WTC11 (cell line): ENCODE measurements around the gene CHD6. TPM values are rescaled to one million over a fixed set of nuclear protein-coding genes. Genes with fewer than 3 reads are reported as not detected.

ENCODE experiments used
- ATAC-seq: fragments of 200-7000 bp; cut with Tn5 transposase; 2 replicates; pipeline ENCODE4 v1.10.0; 2021; ENCODE audit warnings: mild to moderate bottlenecking, moderate library complexity
- CTCF ChIA-PET: fragments of 300-600 bp; sonication (Branson Sonifier 250); formaldehyde crosslinking; loops from one replicate; lab custom pipeline; 2021; ENCODE audit warnings: antibody characterized with exemption; lab: Charles Lee
- POLR2A ChIA-PET: fragments of 350-600 bp; sonication (Branson Sonifier 250); formaldehyde crosslinking; loops from one replicate; lab custom pipeline; 2021; ENCODE audit warnings: antibody characterized with exemption; lab: Charles Lee
- DNase-seq: peaks from one replicate; pipeline ENCODE4 v3.0.0; 2021; ENCODE audit warnings: low spot score
- H3K27ac Mint-ChIP-seq: 2 replicates; pipeline ENCODE4 v1.8.0; 2021; ENCODE audit warnings: mixed read lengths
- H3K27me3 Mint-ChIP-seq: 2 replicates; pipeline ENCODE4 v1.8.0; 2021; ENCODE audit warnings: low read depth, mild to moderate bottlenecking, moderate library complexity, mixed read lengths
- H3K36me3 Mint-ChIP-seq: 2 replicates; pipeline ENCODE4 v1.8.0; 2021; ENCODE audit warnings: mixed read lengths
- H3K4me1 Mint-ChIP-seq: 2 replicates; pipeline ENCODE4 v1.8.0; 2022; ENCODE audit warnings: mixed read lengths
- H3K4me3 Mint-ChIP-seq: 2 replicates; pipeline ENCODE4 v1.8.0; 2021; ENCODE audit warnings: mild to moderate bottlenecking, moderate library complexity, mixed read lengths
- H3K9me3 Mint-ChIP-seq: 2 replicates; pipeline ENCODE4 v1.8.0; 2021; ENCODE audit warnings: mixed read lengths
- ATF2 ChIP-seq: sonication (generic); formaldehyde crosslinking; IDR thresholded peaks from 2 replicates; pipeline ENCODE4 v1.8.1; 2022; ENCODE audit warnings: low read depth, missing genetic modification reagents, borderline replicate concordance
- ATF3 ChIP-seq: sonication (generic); formaldehyde crosslinking; conservative IDR thresholded peaks from 2 replicates; pipeline ENCODE4 v1.8.1; 2022; ENCODE audit warnings: mild to moderate bottlenecking, missing genetic modification reagents
- ELF4 ChIP-seq: sonication (generic); formaldehyde crosslinking; IDR thresholded peaks from 2 replicates; pipeline ENCODE4 v1.8.1; 2022; ENCODE audit warnings: low read depth, mild to moderate bottlenecking, moderate library complexity, missing genetic modification reagents
- FOXJ3 ChIP-seq: sonication (generic); formaldehyde crosslinking; IDR thresholded peaks from 2 replicates; pipeline ENCODE4 v1.9.0; 2021; ENCODE audit warnings: missing genetic modification reagents, mild to moderate bottlenecking, borderline replicate concordance
- FOXK1 ChIP-seq: sonication (generic); formaldehyde crosslinking; IDR thresholded peaks from 2 replicates; pipeline ENCODE4 v1.8.0; 2022; ENCODE audit warnings: mild to moderate bottlenecking, moderate library complexity, missing genetic modification reagents
- FOXP4 ChIP-seq: sonication (generic); formaldehyde crosslinking; IDR thresholded peaks from 2 replicates; pipeline ENCODE4 v1.8.0; 2022; ENCODE audit warnings: mild to moderate bottlenecking, missing genetic modification reagents
- GABPB1 ChIP-seq: sonication (generic); formaldehyde crosslinking; IDR thresholded peaks from 2 replicates; pipeline ENCODE4 v1.8.1; 2023; ENCODE audit warnings: mild to moderate bottlenecking, missing genetic modification reagents
- GTF2I ChIP-seq: fragments of 250-450 bp; sonication (Bioruptor Pico); conservative IDR thresholded peaks from 2 replicates; pipeline ENCODE4 v1.4.0; 2021; ENCODE audit warnings: mild to moderate bottlenecking
- HMGA2 ChIP-seq: fragments of 250-450 bp; sonication (Bioruptor Pico); IDR thresholded peaks from 2 replicates; pipeline ENCODE4 v1.4.0; 2021; ENCODE audit warnings: mild to moderate bottlenecking, moderate library complexity
- IRF1 ChIP-seq: sonication (generic); formaldehyde crosslinking; IDR thresholded peaks from 2 replicates; pipeline ENCODE4 v1.8.0; 2023; ENCODE audit warnings: missing genetic modification reagents
- IRF2 ChIP-seq: sonication (generic); formaldehyde crosslinking; IDR thresholded peaks from 2 replicates; pipeline ENCODE4 v1.8.0; 2022; ENCODE audit warnings: low read depth, missing genetic modification reagents, borderline replicate concordance
- JUN ChIP-seq: sonication (generic); formaldehyde crosslinking; IDR thresholded peaks from 2 replicates; pipeline ENCODE4 v1.8.0; 2023; ENCODE audit warnings: mild to moderate bottlenecking, missing genetic modification reagents
- MYBL2 ChIP-seq: sonication (generic); formaldehyde crosslinking; IDR thresholded peaks from 2 replicates; pipeline ENCODE4 v1.8.1; 2023; ENCODE audit warnings: mild to moderate bottlenecking, moderate library complexity, missing genetic modification reagents
- NFE2L1 ChIP-seq: sonication (generic); formaldehyde crosslinking; IDR thresholded peaks from 2 replicates; pipeline ENCODE4 v1.8.1; 2023; ENCODE audit warnings: missing genetic modification reagents
- NFYB ChIP-seq: sonication (generic); formaldehyde crosslinking; conservative IDR thresholded peaks from 2 replicates; pipeline ENCODE4 v1.8.0; 2022; ENCODE audit warnings: low read depth, missing genetic modification reagents
- NR3C1 ChIP-seq: sonication (generic); formaldehyde crosslinking; conservative IDR thresholded peaks from 2 replicates; pipeline ENCODE4 v1.8.1; 2023; ENCODE audit warnings: low read depth, mild to moderate bottlenecking, missing genetic modification reagents
- PREB ChIP-seq: sonication (generic); formaldehyde crosslinking; IDR thresholded peaks from 2 replicates; pipeline ENCODE4 v1.8.1; 2022; ENCODE audit warnings: mild to moderate bottlenecking, missing genetic modification reagents, moderate library complexity, borderline replicate concordance
- TCF7 ChIP-seq: sonication (generic); formaldehyde crosslinking; IDR thresholded peaks from 2 replicates; pipeline ENCODE4 v1.8.0; 2022; ENCODE audit warnings: mild to moderate bottlenecking, low read depth, missing genetic modification reagents, moderate library complexity
- TEAD1 ChIP-seq: sonication (generic); formaldehyde crosslinking; IDR thresholded peaks from 2 replicates; pipeline ENCODE4 v1.8.0; 2022; ENCODE audit warnings: mild to moderate bottlenecking, missing genetic modification reagents
- TEAD4 ChIP-seq: sonication (generic); formaldehyde crosslinking; IDR thresholded peaks from 2 replicates; pipeline ENCODE4 v1.8.0; 2022; ENCODE audit warnings: mild to moderate bottlenecking, missing genetic modification reagents
- ZNF219 ChIP-seq: sonication (generic); formaldehyde crosslinking; IDR thresholded peaks from 2 replicates; pipeline ENCODE4 v1.8.0; 2023; ENCODE audit warnings: missing genetic modification reagents, mild to moderate bottlenecking, borderline replicate concordance
- ZNF416 ChIP-seq: fragments of 250-450 bp; sonication (Bioruptor Pico); IDR thresholded peaks from 2 replicates; pipeline ENCODE4 v1.9.0; 2021; ENCODE audit warnings: mild to moderate bottlenecking, inconsistent platforms
- ZNF532 ChIP-seq: fragments of 250-450 bp; sonication (Bioruptor Pico); IDR thresholded peaks from 2 replicates; pipeline ENCODE4 v1.9.0; 2021; ENCODE audit warnings: mild to moderate bottlenecking, borderline replicate concordance
- total RNA-seq: library from RNA; stranded (reverse); gene quantifications from 3 replicates; pipeline ENCODE4 v1.2.3, GENCODE V29; 2021

The CHD6 gene
- total RNA-seq, 1 experiment from 2014 or later: 52.1 TPM

GRCh38 chr20:41382791-41383305, 235.3 kb downstream of the CHD6 start (continued):
- no peak for TF ChIP-seq ZNF219 (CRISPR knock-in tag)
- TF ChIP-seq FOXP4: no peak
- TF ChIP-seq ELF4 (CRISPR knock-in tag): no peak
- no peak for TF ChIP-seq MYBL2 (CRISPR knock-in tag)
- TF ChIP-seq NR3C1 (CRISPR knock-in tag): no peak

- Mint-ChIP-seq H3K4me1 (peaks cover 9% of the 10 kb centered on the region; the same call in 1 of the 2 replicates), H3K9me3 (no peaks in the 10 kb centered on the region), H3K27ac (no peak overlapping the region), H3K4me3 (no peak overlapping the region), H3K27me3 (peaks cover 2% of the 10 kb centered on the region), H3K36me3 (no peaks in the 10 kb centered on the region)
- CTCF ChIA-PET: interaction anchor here (0.6 to 1.3 kb wide), 7 partner anchors 15 to 208 kb away, joined by 3 to 8 read pairs (median 4); partner anchors contain the start of gene LPIN3
- TF ChIP-seq JUN (CRISPR knock-in tag): no peak
- no peak for TF ChIP-seq NFYB (CRISPR knock-in tag)
- TF ChIP-seq TEAD1 (CRISPR knock-in tag): no peak
- ATAC-seq (peak; percentile 59; the same call in 1 of the 2 replicates), DNase-seq (no peak)
- POLR2A ChIA-PET: no interaction called here
These were observed 237.5 kb downstream of the CHD6 start for GRCh38 chr20:41380551-41381193.

GRCh38 chr20:41379551-41379950, 238.6 kb downstream of the CHD6 start:
- Mint-ChIP-seq H3K27ac (no peak overlapping the region), H3K9me3 (no peaks in the 10 kb centered on the region), H3K4me3 (no peak overlapping the region), H3K27me3 (peaks cover 2% of the 10 kb centered on the region), H3K4me1 (peaks cover 9% of the 10 kb centered on the region; the same call in 1 of the 2 replicates)
- ATAC-seq (no peak), DNase-seq (no peak)
- ChIA-PET POLR2A (no interaction called here), CTCF (no interaction called here)
- no peak for TF ChIP-seq PREB (CRISPR knock-in tag)
- TF ChIP-seq IRF1 (CRISPR knock-in tag): no peak
- TF ChIP-seq ATF2 (CRISPR knock-in tag): no peak
- no peak for TF ChIP-seq IRF2 (CRISPR knock-in tag)
- TF ChIP-seq FOXJ3 (CRISPR knock-in tag): no peak
- TF ChIP-seq GABPB1 (CRISPR knock-in tag): no peak
- TF ChIP-seq ZNF416: no peak
- TF ChIP-seq ATF3 (CRISPR knock-in tag): no peak
- TF ChIP-seq TCF7 (CRISPR knock-in tag): no peak
- TF ChIP-seq TEAD4 (CRISPR knock-in tag): no peak
- TF ChIP-seq FOXK1 (CRISPR knock-in tag): no peak
- no peak for TF ChIP-seq ZNF532 (CRISPR knock-in tag)
- TF ChIP-seq GTF2I: no peak
- TF ChIP-seq ELF4 (CRISPR knock-in tag): no peak
- TF ChIP-seq NFE2L1 (CRISPR knock-in tag): no peak
- no peak for TF ChIP-seq HMGA2 (CRISPR knock-in tag)
- TF ChIP-seq, all 79 proteins: peak for 0
- H3K36me3 Mint-ChIP-seq: no peaks in the 10 kb centered on the region
